HG03045 (cell line): ENCODE measurements around the gene ATP6V0D1.

Source experiments
- ATAC-seq: cut with Tn5 transposase; IDR thresholded peaks from one replicate; pipeline ENCODE4 v1.9.1; 2021; ENCODE audit warnings: mild to moderate bottlenecking, moderate library complexity; ENCODE audit not compliant: unreplicated experiment

ATP6V0D1 gene

GRCh38 chr16:67445913-67446907 is 34.7 kb downstream of the ATP6V0D1 start:
- ATAC-seq, result no peak

- ATAC-seq, result no peak
Observed at GRCh38 chr16:67445441-67445912, 35.5 kb downstream of the ATP6V0D1 start.

GRCh38 chr16:67445126-67445426 is 35.9 kb downstream of the ATP6V0D1 start:
- ATAC-seq, result no peak

- no peak for ATAC-seq
Observed at GRCh38 chr16:67444259-67445125, 36.5 kb downstream of the ATP6V0D1 start.

- no peak for ATAC-seq
Observed at GRCh38 chr16:67443265-67443664, 37.7 kb downstream of the ATP6V0D1 start.

- no peak for ATAC-seq
Observed at GRCh38 chr16:67442581-67443255, 38.2 kb downstream of the ATP6V0D1 start.

- no peak for ATAC-seq
Observed at GRCh38 chr16:67441907-67442306, 39.0 kb downstream of the ATP6V0D1 start.

- no peak for ATAC-seq
Observed at GRCh38 chr16:67441271-67441753, 39.6 kb downstream of the ATP6V0D1 start.

GRCh38 chr16:67438824-67439393 is 42.0 kb downstream of the ATP6V0D1 start:
- ATAC-seq, result no peak

GRCh38 chr16:67438098-67438791 is 42.7 kb downstream of the ATP6V0D1 start:
- no peak for ATAC-seq

- ATAC-seq, result no peak
Observed at GRCh38 chr16:67437513-67437912, 43.4 kb downstream of the ATP6V0D1 start.

GRCh38 chr16:67436640-67437193 is 44.2 kb downstream of the ATP6V0D1 start:
- ATAC-seq, result no peak

GRCh38 chr16:67435758-67436164 is 45.2 kb downstream of the ATP6V0D1 start:
- ATAC-seq, result no peak

GRCh38 chr16:67433131-67433719 is 47.7 kb downstream of the ATP6V0D1 start:
- ATAC-seq, result no peak

- no peak for ATAC-seq
Observed at GRCh38 chr16:67432506-67432890, 48.5 kb downstream of the ATP6V0D1 start.

GRCh38 chr16:67431775-67432505 is 49.0 kb downstream of the ATP6V0D1 start:
- no peak for ATAC-seq

GRCh38 chr16:67430977-67431774 is 49.8 kb downstream of the ATP6V0D1 start, which contains the start of gene HSD11B2:
HSD11B2 (plus strand) TSS chr16:67431121; CDS start chr16:67431249, 128 bp downstream.
- no peak for ATAC-seq
